ENCODE measurements around the gene PARVB.

Gene PARVB

DNA sequence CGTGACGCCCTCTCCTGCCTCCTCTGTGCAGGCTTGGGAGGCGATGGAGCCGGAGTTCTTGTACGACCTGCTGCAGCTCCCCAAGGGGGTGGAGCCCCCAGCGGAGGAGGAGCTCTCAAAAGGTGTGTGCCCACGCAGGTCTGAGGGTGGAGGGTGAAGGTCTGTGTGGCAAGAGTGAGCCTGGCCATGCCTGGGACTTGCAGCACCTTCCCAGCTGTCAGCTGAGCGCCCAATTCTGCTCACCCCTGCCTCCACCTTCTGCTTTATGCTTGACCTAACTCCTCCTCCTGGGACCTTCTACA lies 159.1 kb downstream of the PARVB start:
- no peaks in the 10 kb centered on the region for H3K9me2 ChIP-seq (ENCODE audit: low read depth, low read length)
- no peaks in the 10 kb centered on the region for H3K79me2 ChIP-seq (ENCODE audit: insufficient read depth, low read length)
- H2AFZ ChIP-seq (ENCODE audit: low read length), result no peak overlapping the region
- H3K36me3 ChIP-seq (ENCODE audit: insufficient read depth, low read length), result no peaks in the 10 kb centered on the region
- H3K27me3 ChIP-seq (ENCODE audit: insufficient read depth, low read length), result peaks cover 13% of the 10 kb centered on the region
- TF ChIP-seq EZH2 (IDR thresholded peaks at IDR 0.05; ENCODE audit: borderline replicate concordance, low read length), result no peak
- TF ChIP-seq, protein P1, sequence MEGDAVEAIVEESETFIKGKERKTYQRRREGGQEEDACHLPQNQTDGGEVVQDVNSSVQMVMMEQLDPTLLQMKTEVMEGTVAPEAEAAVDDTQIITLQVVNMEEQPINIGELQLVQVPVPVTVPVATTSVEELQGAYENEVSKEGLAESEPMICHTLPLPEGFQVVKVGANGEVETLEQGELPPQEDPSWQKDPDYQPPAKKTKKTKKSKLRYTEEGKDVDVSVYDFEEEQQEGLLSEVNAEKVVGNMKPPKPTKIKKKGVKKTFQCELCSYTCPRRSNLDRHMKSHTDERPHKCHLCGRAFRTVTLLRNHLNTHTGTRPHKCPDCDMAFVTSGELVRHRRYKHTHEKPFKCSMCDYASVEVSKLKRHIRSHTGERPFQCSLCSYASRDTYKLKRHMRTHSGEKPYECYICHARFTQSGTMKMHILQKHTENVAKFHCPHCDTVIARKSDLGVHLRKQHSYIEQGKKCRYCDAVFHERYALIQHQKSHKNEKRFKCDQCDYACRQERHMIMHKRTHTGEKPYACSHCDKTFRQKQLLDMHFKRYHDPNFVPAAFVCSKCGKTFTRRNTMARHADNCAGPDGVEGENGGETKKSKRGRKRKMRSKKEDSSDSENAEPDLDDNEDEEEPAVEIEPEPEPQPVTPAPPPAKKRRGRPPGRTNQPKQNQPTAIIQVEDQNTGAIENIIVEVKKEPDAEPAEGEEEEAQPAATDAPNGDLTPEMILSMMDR (IDR thresholded peaks at IDR 0.05; ENCODE audit: low read length), result no peak
- no peaks in the 10 kb centered on the region for H3K9me3 ChIP-seq (ENCODE audit: low read length)
- no peak overlapping the region for H3K4me2 ChIP-seq (ENCODE audit: low read length)
- H3K27ac ChIP-seq (ENCODE audit: low read depth, low read length, poor library complexity, severe bottlenecking), result no peak overlapping the region
- no peaks in the 10 kb centered on the region for H3F3A ChIP-seq (ENCODE audit: insufficient read depth, low read length)
- no peak overlapping the region for H3K9ac ChIP-seq (ENCODE audit: low read length)
- H3K4me3 ChIP-seq (ENCODE audit: low read depth, low read length, poor library complexity, severe bottlenecking), result no peak overlapping the region
- H4K20me1 ChIP-seq (ENCODE audit: insufficient read depth, low read length), result no peaks in the 10 kb centered on the region
- peaks cover 16% of the 10 kb centered on the region for H3K4me1 ChIP-seq (ENCODE audit: insufficient read depth, low read length, severe bottlenecking)

- TF ChIP-seq, protein P1 (IDR thresholded peaks at IDR 0.05; ENCODE audit: low read length), result no peak
- no peak for TF ChIP-seq EZH2 (IDR thresholded peaks at IDR 0.05; ENCODE audit: borderline replicate concordance, low read length)
- Histone ChIP-seq H3F3A (ENCODE audit: insufficient read depth, low read length) (no peaks in the 10 kb centered on the region), H3K36me3 (ENCODE audit: insufficient read depth, low read length) (no peaks in the 10 kb centered on the region), H3K4me1 (ENCODE audit: insufficient read depth, low read length, severe bottlenecking) (peaks cover 16% of the 10 kb centered on the region), H3K9ac (ENCODE audit: low read length) (no peak overlapping the region), H3K9me3 (ENCODE audit: low read length) (no peaks in the 10 kb centered on the region), H3K4me2 (ENCODE audit: low read length) (no peak overlapping the region), H3K9me2 (ENCODE audit: low read depth, low read length) (no peaks in the 10 kb centered on the region), H4K20me1 (ENCODE audit: insufficient read depth, low read length) (no peaks in the 10 kb centered on the region), H2AFZ (ENCODE audit: low read length) (no peak overlapping the region), H3K27me3 (ENCODE audit: insufficient read depth, low read length) (peaks cover 19% of the 10 kb centered on the region), H3K27ac (ENCODE audit: low read depth, low read length, poor library complexity, severe bottlenecking) (no peak overlapping the region), H3K79me2 (ENCODE audit: insufficient read depth, low read length) (no peaks in the 10 kb centered on the region), H3K4me3 (ENCODE audit: low read depth, low read length, poor library complexity, severe bottlenecking) (no peak overlapping the region)
Observed at GRCh38 chr22:44184006-44184405, 159.9 kb downstream of the PARVB start.

- H3K36me3 ChIP-seq (ENCODE audit: insufficient read depth, low read length), result no peaks in the 10 kb centered on the region
- H3K9me3 ChIP-seq (ENCODE audit: low read length), result no peaks in the 10 kb centered on the region
- peaks cover 15% of the 10 kb centered on the region; the same call in 1 of the 2 replicates for H3K27me3 ChIP-seq (ENCODE audit: insufficient read depth, low read length)
- H3K4me2 ChIP-seq (ENCODE audit: low read length), result no peak overlapping the region
- H2AFZ ChIP-seq (ENCODE audit: low read length), result no peak overlapping the region
- no peaks in the 10 kb centered on the region for H3K79me2 ChIP-seq (ENCODE audit: insufficient read depth, low read length)
- H4K20me1 ChIP-seq (ENCODE audit: insufficient read depth, low read length), result no peaks in the 10 kb centered on the region
- no peaks in the 10 kb centered on the region for H3K9me2 ChIP-seq (ENCODE audit: low read depth, low read length)
- no peak for TF ChIP-seq EZH2 (IDR thresholded peaks at IDR 0.05; ENCODE audit: borderline replicate concordance, low read length)
- TF ChIP-seq, protein P1 (IDR thresholded peaks at IDR 0.05; ENCODE audit: low read length), result no peak
- H3K27ac ChIP-seq (ENCODE audit: low read depth, low read length, poor library complexity, severe bottlenecking), result no peak overlapping the region
- no peaks in the 10 kb centered on the region for H3F3A ChIP-seq (ENCODE audit: insufficient read depth, low read length)
- no peak overlapping the region for H3K9ac ChIP-seq (ENCODE audit: low read length)
- H3K4me3 ChIP-seq (ENCODE audit: low read depth, low read length, poor library complexity, severe bottlenecking), result no peak overlapping the region
- peaks cover 16% of the 10 kb centered on the region for H3K4me1 ChIP-seq (ENCODE audit: insufficient read depth, low read length, severe bottlenecking)
Observed at GRCh38 chr22:44185237-44186120, 161.4 kb downstream of the PARVB start.

Measured in OCI-LY1 (cell line).